ENCODE results near the gene CNTN3. TPM values are rescaled to one million over a fixed set of nuclear protein-coding genes. Genes with fewer than 3 reads are reported as not detected.

Gene CNTN3
- 0.04 TPM for total RNA-seq

DNA sequence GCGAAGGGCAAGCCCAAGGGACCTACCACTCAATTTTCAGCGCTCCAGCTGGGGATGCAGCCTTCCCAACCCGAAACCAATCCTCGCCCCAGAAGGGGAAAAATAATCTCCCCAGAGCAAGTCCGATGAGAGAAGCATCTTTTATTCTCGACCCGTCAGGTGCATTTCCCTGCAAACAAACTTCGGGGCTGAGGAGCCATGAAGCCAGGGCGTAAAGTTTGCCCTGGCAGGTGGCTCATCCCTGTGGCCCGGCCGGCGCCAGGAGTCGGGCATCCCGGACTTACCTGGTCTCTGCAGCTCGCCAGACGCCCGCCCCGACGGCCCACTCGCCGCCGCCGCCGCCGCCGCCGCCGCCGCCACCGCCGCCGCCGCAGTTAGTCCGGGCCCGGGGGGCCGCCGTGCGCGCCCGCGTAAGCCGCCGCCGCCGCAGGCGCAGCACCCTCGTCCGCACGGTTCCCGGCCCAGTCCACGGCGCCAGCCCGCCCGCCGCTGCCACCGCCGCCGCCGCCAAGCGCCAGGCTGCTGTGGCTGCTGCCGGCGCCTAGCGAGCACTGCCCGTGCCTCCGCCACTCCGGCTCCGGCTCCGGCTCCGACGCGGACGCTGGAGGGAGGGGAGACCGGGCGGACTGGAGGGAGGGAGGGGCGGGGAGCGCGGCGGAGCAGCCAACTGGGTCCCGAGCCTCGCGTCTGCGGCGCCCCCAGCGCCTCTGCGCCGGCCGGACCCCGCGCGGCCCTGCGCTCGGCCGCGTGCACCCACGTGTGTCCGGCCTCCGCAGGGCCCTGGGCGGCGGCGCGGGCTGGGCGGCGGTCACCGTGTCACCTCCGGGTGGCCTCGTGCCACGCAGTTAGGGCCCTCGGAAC lies at the start of gene CNTN3:
Gene CNTN3, minus strand, starts transcription at position 553 of the 861 bp plus-strand sequence. CDS start 93,547 bp downstream, outside the sequence.
- no peak for ATAC-seq

DNA sequence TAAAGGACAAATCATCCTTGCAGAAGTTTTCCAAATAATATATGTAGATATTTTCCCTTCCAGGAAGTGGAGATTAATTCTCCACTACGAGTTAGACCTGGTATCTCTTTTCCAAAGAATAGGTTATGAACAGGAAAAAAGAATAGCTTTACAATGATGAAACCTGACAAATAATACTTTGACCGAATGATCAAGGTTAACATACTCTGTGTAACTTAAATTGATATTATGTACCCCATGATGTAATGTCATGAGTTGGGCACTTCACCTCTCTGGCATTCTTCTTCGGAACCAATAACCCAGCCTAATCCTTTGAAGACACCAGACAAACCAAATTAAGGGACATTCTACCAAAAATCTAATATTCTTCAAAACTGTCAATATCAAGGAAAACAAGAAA lies 48.7 kb upstream of the CNTN3 start:
- ATAC-seq = no peak

DNA sequence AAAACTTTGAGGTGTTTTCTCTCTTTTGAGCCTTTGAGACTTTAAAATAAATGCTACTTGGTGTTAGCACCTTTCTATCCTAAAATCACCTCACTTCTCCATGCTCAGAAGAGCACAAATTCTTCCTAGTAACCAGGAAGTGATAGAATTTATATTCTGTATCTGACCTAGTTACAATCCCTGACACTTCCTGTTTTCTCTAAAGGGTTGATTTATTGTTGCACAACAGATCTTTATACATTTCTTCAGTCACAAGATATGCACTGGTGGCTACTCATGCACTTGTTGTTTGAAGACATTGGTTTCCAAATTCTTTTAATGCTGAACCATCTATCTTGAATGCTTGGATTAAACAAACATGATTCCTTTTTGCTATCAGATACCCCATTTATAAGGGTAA lies 47.2 kb upstream of the CNTN3 start:
- no peak for ATAC-seq

DNA sequence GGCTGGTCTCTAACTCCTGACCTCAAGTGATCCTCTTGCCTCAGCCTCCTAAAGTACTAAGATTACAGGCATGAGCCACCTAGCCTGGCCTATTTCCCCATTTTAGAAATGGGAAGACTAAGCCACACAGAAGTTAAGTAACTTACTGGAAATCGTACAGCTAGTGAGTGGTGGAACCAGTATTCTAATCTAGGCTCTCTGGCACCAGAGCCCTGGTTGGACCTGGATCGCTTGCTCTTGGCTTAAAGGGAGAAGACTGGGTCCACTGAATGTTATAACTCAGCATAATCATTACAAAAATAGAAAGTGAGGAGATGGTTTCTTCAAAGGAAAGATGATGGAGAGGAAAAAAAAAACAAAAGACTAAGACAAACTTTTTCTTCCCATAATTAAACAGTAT lies 37.4 kb upstream of the CNTN3 start:
- ATAC-seq = no peak

DNA sequence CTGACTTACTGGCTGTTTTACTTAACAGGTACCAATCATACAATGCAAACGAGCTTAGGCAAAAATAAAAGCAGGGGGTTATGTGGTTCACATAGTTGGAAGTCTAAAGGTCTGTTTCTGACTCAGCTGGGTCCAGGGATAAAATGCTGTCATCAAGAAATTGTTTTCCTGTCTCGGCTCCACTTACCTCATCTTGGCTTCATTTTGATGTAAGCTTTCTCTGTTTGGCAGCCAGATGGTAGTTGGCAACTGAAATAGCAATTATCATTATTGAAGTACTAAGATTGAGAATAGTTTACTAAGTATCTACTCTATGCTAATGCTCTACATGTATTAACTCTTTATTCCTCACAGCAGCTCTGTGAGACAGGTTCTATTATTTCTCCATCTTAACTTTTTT lies 36.8 kb upstream of the CNTN3 start:
- no peak for ATAC-seq

DNA sequence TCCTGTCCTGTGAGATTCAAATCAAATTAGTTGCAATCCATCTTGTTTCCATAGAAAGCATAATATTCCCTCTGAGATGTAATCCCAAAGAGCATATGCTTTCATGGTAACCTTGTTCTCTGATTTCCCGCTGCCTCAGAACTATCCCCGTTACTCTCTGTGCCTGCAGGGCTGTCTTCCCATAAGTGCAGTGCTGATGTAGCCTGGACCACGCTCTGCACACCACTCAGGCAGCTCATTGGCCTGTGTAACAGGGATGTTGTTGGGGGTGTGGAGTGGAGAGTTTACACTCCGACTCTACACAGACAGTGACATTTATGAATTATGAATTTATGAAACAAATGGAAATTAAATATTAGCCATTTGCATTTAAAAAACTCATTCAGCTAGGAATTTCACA lies 33.6 kb upstream of the CNTN3 start:
- no peak for ATAC-seq

DNA sequence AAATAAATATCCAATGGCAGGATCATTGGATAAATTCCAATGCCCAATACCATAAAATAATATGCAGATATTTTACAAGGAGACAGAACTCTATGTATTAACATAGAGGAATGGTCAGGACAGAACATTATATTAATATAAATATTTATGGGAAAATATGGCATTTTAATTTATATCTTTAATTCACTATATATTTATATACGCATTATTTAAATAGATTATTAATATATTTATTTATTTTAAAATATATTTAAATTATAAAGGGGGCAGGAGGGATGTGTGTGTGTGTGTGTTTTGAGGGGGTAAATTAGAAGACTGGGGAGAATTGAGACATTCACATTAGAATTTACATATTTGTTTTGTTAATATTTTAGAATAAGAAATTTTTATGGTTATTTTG lies 31.6 kb upstream of the CNTN3 start:
- no peak for ATAC-seq

DNA sequence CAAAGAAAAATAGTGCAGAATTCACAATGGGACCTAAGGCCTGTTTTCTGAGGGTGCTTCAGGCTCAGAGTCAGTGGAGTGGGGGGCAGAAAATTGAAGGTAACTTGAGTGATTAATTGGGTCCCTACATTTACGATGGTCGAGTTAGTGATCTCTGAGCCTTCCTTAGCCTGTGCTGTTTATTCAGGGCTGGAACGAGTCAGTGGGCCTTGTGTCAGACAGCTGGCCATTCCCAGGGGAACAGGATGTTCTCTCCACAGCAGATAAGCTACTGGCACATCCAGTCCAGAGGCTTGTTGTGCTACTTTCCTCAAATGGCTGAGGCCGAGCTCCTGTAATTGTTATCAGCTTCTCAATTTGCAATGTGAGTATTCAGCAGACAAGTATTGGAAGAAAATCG lies 29.2 kb upstream of the CNTN3 start:
- ATAC-seq = no peak

DNA sequence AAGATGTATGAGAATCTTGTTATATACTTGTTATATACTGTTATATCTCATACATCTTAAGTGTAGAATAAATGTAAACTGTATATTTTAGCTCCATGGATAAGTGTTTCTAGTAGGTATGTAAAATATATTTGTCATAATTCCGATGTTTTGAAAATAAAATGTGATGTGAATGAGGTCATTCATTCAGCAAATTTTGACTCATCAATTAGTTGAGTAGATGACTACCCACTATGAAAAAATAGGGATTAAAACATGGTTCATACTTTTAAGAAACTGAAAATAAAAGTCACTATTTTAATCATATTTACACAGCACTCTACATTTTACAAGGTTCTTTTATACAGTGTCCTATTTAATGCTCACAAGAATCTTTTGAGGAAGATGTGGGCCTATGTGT lies 28.4 kb upstream of the CNTN3 start:
- no peak for ATAC-seq

DNA sequence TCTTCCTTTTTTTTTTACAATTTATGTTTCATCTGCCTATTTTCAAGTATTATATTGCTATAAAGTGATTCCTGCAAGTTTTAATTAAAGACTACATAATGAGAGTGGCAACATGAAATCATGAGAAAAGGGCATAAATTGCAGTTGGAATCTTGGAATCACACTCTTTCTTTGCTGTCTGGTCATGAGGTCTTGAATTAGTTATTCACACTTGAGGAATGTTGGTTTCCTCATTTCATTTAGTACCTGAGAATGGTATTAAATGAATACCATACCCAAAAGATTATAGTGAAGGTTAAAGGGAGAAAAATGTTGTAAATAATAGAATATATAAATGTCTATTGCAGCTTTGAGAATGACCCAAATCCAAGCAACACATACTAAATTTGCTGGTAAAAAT lies 25.8 kb upstream of the CNTN3 start:
- no peak for ATAC-seq

DNA sequence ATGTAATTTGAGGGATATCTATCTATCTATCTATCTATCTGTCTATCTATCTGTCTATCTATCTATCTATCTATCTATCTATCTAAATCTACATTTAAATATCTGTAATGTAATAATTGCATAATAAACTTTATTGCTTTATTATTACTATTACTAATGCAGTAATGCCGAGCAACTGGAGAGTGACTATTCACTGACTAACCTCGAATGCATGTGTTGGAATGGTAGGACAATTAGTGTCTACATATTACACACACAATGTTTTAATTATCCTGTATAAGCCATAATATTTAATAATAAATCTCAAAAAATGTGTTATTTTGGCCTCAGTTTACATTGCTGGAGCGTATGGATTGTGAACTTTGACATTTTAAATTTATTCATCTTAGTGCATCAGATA lies 25.2 kb upstream of the CNTN3 start:
- ATAC-seq = no peak

DNA sequence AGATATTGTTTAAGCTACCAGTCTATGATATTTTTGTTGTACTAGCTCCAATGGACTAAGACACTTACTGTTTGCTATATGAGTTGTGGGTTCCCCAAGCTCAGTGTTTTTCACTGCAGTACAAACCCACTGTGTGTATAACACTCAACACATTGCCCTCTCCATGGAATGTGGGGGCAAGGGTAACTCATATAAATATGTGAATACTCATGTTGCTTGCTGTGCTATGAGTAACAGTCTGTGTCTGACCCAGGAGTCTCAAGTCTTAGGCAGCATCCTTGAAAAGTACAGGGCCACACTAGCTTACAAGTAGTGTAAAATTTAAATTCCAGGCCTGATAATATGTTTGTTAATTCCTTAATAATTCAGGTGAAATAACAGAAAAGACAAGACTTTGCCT lies 22.5 kb upstream of the CNTN3 start:
- ATAC-seq = no peak

DNA sequence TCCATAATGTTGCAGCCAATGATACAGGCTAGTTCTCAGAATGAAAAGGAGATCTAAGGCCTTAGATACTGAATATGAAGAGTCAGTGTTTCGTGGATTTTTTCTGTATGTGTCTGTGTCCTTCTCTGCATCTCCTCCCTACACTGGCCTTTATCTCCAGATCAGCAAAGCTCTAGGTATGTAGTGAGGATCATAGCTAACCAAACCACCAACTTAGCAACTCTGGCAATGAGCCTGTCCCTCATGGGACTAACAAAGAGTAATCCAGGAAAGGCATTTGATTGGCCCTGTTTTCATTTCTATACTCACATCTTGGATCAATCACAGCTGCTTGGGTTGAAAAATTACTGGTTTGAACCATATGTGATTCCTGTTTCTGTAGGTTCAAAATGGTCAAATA lies 18.6 kb upstream of the CNTN3 start:
- no peak for ATAC-seq

DNA sequence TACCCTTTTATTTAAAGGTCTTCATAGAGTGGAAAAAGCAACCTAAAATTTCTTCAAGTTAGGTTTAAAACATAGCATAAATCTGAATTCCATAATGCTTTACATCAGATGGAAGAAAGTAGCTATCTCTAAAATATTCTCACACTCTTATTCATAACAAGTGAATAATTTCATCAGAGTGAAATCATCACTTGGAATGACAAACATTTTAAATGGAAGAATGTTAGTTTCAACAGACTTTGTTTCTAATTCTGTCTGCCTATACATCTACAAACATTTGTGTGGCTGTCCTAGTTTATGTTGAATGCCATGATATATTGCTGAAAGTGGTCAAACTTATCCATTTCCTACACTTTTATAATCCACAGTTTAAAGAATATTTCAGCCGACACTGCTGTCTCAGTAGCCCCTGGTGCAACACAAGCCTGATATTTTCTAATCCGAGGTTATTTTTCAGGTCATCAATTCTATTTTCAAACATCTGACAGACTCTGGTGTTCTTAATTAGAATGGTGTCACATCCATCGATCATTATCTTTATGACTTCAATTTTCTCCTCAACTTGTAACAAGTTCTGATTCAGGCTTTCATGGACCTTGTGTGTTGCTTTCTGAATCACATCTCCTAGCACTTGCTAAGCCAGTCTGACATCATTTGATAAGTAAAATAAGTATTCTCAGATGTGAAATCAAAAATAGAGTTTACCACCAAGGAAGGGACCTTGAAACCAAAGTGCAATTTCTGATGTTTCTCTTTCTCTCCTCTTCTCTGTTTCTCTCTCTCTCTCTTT lies 17.1 kb upstream of the CNTN3 start:
- ATAC-seq = no peak

DNA sequence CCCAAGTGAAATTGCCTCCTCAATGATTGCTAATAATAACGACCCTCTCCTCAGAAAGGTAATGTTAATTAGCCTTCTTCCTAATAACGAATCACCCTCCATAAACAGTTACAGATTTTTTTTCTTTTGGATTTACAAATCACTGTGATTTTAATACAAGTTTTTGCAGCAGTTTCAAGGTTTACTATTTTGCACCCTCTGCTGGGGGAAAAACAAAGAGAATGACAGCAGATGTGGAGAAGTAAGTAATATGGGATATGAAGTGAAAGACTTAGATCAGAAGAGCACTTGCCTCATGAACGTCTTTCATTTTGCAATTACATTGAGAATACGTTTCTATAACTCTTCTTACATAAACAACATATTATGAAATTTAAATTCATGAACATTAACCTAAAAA lies 16.1 kb upstream of the CNTN3 start:
- ATAC-seq = no peak

DNA sequence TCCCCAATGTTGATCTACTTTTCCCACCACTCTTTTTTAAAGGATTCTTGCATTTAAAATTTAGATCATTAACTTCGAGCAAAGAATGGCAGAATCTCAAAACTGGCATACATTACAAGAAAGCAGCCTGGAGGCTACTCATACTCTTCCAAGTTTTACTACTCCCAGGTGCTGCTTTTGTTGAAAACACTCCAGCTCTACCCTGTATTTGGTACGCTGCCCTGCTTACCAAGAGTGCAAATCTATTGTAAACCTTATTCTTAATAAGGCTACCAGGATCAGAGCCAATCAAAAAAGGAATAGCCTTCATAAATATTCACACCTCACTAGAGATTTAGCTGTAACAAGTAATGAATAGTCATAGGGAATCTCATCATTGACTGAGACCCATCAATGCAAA lies 11.6 kb upstream of the CNTN3 start:
- ATAC-seq = no peak

DNA sequence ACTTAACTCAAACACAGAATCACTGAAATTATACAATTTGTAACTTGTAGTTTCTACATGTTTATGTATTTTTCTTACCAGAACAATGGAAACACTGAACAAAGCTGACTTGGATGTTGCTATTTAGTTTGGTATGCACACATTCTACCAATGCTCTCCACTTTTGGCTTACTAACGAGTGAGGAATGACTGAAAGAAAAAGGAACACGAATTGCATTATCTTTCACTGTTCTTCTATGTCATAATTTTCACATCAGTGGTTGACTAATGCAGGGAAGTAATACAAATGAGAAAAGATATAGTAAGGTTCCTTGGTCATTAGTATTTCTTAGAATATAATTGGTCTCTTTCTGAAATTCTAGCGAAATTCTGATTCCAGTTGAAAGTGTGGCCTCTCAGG lies 9.8 kb upstream of the CNTN3 start:
- ATAC-seq = no peak

DNA sequence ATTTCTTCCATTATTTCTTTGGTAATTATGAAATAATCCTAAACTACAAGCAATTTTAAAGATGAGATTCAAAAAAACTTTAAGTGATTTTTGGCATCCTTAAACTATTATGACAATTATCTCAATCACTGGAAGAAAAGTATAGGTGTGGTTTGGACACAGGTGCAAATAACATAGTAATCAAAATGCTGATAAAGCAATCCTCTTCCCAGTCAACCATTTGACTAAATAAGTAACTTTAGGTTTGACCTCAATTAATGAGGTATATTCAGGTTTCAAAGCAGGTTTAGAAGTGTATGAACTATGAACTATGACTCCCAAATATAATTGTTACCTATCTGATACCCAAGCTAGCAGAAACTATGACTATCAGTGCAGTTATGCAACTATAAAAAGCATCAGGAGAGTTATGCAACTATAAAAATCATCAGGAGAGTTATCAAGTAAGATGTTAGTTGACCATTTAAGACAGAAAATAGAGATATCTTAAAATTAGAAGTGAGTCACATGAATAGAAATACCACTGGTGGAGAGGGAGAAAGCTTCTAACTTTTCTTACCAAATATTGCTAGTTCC lies 8.9 kb upstream of the CNTN3 start:
- ATAC-seq = no peak

DNA sequence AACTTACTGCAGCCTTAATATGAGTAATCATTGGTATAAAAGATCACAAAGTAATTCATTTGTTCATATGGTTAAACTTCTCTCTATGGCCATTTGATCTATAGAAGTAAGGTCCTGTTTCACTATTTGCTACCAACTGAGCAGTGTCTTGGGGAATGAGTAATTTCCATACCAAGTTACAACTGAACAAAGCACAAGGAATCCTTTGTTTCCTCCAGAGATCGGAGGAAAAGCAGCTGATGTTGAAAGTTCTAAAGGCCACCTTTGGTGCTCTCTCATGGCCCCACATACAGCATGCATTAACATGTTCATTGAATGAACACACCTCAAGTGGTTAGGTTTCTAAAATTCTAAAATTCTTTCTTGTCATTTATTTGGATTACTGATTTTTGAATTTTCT lies 7.1 kb upstream of the CNTN3 start:
- no peak for ATAC-seq

DNA sequence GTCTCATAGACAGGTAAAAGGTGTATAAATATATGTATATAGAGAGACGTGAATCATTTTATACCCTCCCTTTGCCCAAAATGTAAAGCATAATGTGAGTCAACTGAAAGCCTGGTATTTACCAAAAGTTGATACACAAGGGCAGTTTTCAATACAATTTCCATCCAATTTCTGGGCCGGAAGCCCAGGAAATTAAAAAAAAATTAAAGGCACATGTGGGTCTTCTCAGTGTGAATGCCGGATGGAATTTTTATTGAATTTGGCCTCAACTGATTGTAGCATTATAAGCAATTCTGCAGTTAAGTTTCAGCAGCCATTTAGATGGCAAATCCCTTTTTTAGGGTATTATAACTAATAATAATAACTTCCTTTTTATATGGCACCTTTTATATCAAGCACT lies 3.3 kb upstream of the CNTN3 start:
- ATAC-seq = no peak

DNA sequence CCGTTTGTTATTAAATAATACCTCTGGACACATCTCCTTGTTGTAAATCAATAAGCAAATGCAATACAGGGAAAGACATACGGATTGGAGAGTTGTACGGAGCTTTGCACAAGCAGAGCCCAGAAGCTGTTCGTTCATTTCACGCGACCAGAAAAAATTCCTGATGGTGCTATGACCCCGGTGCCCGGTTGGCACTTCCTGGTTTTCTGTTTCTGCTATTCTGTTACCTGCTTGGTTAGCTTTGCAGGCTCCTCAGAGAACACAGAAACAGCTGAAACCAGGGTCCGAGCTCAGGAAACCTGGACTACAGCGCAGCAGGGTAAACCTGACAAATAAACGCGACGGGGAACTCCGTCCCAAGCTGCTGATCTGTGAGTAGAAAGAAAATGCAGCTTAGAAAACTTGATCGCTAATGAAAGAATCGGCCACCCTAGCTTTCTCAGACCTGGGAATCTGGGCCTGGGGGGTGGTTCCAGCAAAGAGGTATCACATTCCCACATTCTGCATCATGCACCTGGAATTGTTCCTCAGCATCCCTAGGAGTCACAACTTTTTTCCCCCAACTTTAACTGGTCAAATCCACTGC lies 845 bp downstream of the CNTN3 start:
- ATAC-seq = no peak

DNA sequence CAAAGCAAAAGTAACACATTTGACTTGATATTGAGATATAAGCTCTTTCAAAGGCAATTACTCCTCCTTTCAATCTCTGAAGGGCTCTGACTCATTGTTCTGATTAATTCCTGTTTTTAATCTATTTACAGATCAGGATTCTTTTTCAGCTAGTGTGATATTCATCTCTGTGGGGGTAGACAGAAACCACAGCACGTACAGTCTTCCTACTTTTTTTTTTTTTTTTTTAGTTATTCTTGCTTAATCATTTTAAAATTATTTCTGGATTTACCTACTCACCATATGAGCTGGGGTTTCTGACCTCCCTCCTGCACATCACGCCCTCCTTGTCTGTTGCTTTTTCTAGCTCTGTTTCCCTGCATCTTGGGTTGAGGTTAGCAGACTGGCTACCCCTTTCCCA lies 1.4 kb downstream of the CNTN3 start:
- no peak for ATAC-seq

DNA sequence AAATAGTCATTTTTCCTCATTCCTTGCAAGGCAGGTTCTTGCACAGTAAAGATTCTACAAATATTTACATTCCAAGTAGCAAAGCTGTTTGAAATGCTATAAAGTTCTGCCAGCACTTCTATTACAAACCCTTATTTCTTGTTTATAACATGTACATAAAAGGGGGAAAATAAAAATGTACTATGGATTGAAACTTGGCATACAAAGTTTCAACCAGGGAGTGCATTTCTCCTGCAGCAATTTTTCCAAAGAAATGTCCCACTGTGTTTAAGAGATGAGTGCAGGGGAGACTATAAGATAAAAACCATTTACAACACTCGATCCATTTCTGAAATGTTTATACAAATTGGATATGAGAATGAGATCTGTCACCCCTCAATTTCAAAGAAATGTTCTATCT lies 3.3 kb downstream of the CNTN3 start:
- no peak for ATAC-seq
